Epidermal melanocyte (primary cell): ENCODE measurements around the gene RAB40B.

Source experiments
- DNase-seq: peaks from one replicate; pipeline ENCODE4 v3.0.0; 2011; ENCODE audit warnings: low spot score; ENCODE audit not compliant: insufficient read length

Gene RAB40B

GRCh38 chr17:82616021-82616711, 82.3 kb downstream of the RAB40B start:
- no peak for DNase-seq

GRCh38 chr17:82615084-82616020, 83.1 kb downstream of the RAB40B start:
- no peak for DNase-seq

GRCh38 chr17:82614095-82614631, 84.3 kb downstream of the RAB40B start:
- no peak for DNase-seq

- DNase-seq = no peak
Observed at GRCh38 chr17:82613283-82614094, 85.0 kb downstream of the RAB40B start.

- no peak for DNase-seq
Observed at GRCh38 chr17:82611140-82612058, 87.1 kb downstream of the RAB40B start.

GRCh38 chr17:82609655-82610054, 88.8 kb downstream of the RAB40B start:
- DNase-seq = no peak

GRCh38 chr17:82608816-82609215, 89.7 kb downstream of the RAB40B start:
- DNase-seq = no peak

GRCh38 chr17:82605939-82606600, 92.4 kb downstream of the RAB40B start:
- DNase-seq = no peak
